Measurements from ENCODE around the gene CLTC. TPM values are rescaled to one million over a fixed set of nuclear protein-coding genes. Genes with fewer than 3 reads are reported as not detected.

The CLTC gene
- total and polyA plus RNA-seq, 3 experiments from 2014 or later, result 41.1 to 183 (median 177) TPM

GRCh38 chr17:59623151-59623550, 3.5 kb downstream of the CLTC start:
- no peak for DNase-seq
- H3K27me3 Mint-ChIP-seq, result peaks cover 0 to 5% of the 10 kb centered on the region in 2 donors
- H3K9me3 ChIP-seq (ENCODE audit: low read length), result no peaks in the 10 kb centered on the region
- no peaks in the 10 kb centered on the region for H3K27me3 ChIP-seq (ENCODE audit: insufficient read depth, low read length, poor library complexity, severe bottlenecking)
- peak overlapping the region; percentile 2 to 96 (median 31) for H3K4me3 Mint-ChIP-seq
- H3K9me3 Mint-ChIP-seq, result peaks cover 0 to 2% (median 0%) of the 10 kb centered on the region in 5 donors
- peaks cover 0 to 43% (median 0%) of the 10 kb centered on the region in 3 donors for H3K36me3 Mint-ChIP-seq
- H3K27ac ChIP-seq (ENCODE audit: low read depth, low read length), result peak overlapping the region; percentile 25
- H3K27ac Mint-ChIP-seq, result peak overlapping the region in 7 of 8 donors; percentile 10 to 99 (median 55)
- CTCF ChIA-PET, result no interaction called here
- H3K4me1 ChIP-seq (ENCODE audit: insufficient read depth, low read length), result peaks cover 69% of the 10 kb centered on the region
- POLR2A ChIA-PET, result no interaction called here
- H3K4me3 ChIP-seq (ENCODE audit: low read length), result no peak overlapping the region
- H3K36me3 ChIP-seq (ENCODE audit: insufficient read depth, low read length), result no peaks in the 10 kb centered on the region
- peaks cover 64 to 84% (median 81%) of the 10 kb centered on the region in 3 donors for H3K4me1 Mint-ChIP-seq

DNA sequence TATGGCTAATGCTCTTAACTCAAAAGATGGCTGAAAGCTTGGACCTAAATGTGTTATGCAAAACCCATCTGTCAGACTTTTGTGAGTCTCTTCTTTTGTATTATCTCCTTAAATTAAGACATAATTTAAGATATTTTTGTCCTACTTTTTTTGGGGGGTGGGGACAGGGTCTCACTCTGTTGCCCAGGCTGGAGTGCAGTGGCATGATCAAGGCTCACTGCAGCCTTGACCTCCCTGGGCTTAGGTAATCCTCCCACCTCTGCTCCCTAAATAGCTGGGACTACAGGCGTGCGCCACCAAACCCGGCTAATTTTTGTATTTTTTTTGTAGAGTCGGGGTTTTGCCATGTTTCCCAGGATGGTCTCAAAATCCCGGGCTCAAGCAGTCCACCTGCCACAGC, 7.1 kb downstream of the CLTC start:
- H3K4me1 Mint-ChIP-seq, result peaks cover 65 to 89% (median 86%) of the 10 kb centered on the region in 3 donors
- Histone ChIP-seq H3K4me3 (ENCODE audit: low read length) (no peak overlapping the region), H3K4me1 (ENCODE audit: insufficient read depth, low read length) (peaks cover 63% of the 10 kb centered on the region), H3K9me3 (ENCODE audit: low read length) (no peaks in the 10 kb centered on the region), H3K36me3 (ENCODE audit: insufficient read depth, low read length) (no peaks in the 10 kb centered on the region), H3K27ac (ENCODE audit: low read depth, low read length) (no peak overlapping the region), H3K27me3 (ENCODE audit: insufficient read depth, low read length, poor library complexity, severe bottlenecking) (no peaks in the 10 kb centered on the region)
- H3K4me3 Mint-ChIP-seq, result peak overlapping the region in 1 of 7 donors; percentile 32
- H3K27me3 Mint-ChIP-seq, result no peaks in the 10 kb centered on the region
- H3K36me3 Mint-ChIP-seq, result peaks cover 0 to 35% (median 7%) of the 10 kb centered on the region in 3 donors
- no peak overlapping the region for H3K27ac Mint-ChIP-seq
- DNase-seq, result no peak
- ChIA-PET POLR2A (no interaction called here), CTCF (no interaction called here)
- H3K9me3 Mint-ChIP-seq, result no peaks in the 10 kb centered on the region

DNA sequence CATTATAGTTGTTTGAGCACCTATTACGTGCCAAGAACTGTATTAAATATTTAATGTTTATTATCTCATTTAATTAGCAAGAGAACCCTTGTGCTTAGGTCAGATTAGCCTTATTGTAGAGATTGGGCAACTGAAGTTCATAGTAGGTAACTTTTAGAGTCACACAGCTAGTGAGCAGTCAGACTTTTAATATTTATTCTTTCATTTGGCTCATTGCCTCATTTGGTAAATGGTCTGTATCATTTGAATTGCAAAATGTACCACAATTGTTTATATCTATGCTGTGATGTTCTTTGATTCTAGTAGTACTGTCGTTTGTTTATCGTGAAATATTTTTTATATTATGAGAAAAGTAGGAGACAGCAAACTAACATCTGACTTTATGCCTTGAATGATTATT, 7.6 kb downstream of the CLTC start:
- no peak for DNase-seq
- H3K4me3 Mint-ChIP-seq, result no peak overlapping the region
- Histone ChIP-seq H3K4me1 (ENCODE audit: insufficient read depth, low read length) (peaks cover 59% of the 10 kb centered on the region), H3K4me3 (ENCODE audit: low read length) (no peak overlapping the region), H3K36me3 (ENCODE audit: insufficient read depth, low read length) (no peaks in the 10 kb centered on the region), H3K27me3 (ENCODE audit: insufficient read depth, low read length, poor library complexity, severe bottlenecking) (no peaks in the 10 kb centered on the region), H3K27ac (ENCODE audit: low read depth, low read length) (no peak overlapping the region), H3K9me3 (ENCODE audit: low read length) (no peaks in the 10 kb centered on the region)
- CTCF ChIA-PET, result no interaction called here
- H3K27ac Mint-ChIP-seq, result no peak overlapping the region
- no peaks in the 10 kb centered on the region for H3K9me3 Mint-ChIP-seq
- POLR2A ChIA-PET, result no interaction called here
- H3K36me3 Mint-ChIP-seq, result peaks cover 0 to 35% (median 7%) of the 10 kb centered on the region in 3 donors
- H3K4me1 Mint-ChIP-seq, result peaks cover 63 to 83% (median 81%) of the 10 kb centered on the region in 3 donors
- no peaks in the 10 kb centered on the region for H3K27me3 Mint-ChIP-seq

GRCh38 chr17:59627770-59628171, 8.1 kb downstream of the CLTC start:
- CTCF ChIA-PET, result no interaction called here
- Mint-ChIP-seq H3K9me3 (no peaks in the 10 kb centered on the region), H3K4me3 (no peak overlapping the region), H3K4me1 (peaks cover 63 to 83% (median 81%) of the 10 kb centered on the region in 3 donors), H3K36me3 (peaks cover 0 to 38% (median 7%) of the 10 kb centered on the region in 3 donors), H3K27me3 (no peaks in the 10 kb centered on the region), H3K27ac (peak overlapping the region in 1 of 8 donors; percentile 66)
- Histone ChIP-seq H3K36me3 (ENCODE audit: insufficient read depth, low read length) (no peaks in the 10 kb centered on the region), H3K4me3 (ENCODE audit: low read length) (no peak overlapping the region), H3K27me3 (ENCODE audit: insufficient read depth, low read length, poor library complexity, severe bottlenecking) (no peaks in the 10 kb centered on the region), H3K9me3 (ENCODE audit: low read length) (no peaks in the 10 kb centered on the region), H3K4me1 (ENCODE audit: insufficient read depth, low read length) (peaks cover 59% of the 10 kb centered on the region), H3K27ac (ENCODE audit: low read depth, low read length) (no peak overlapping the region)
- DNase-seq, result no peak
- POLR2A ChIA-PET, result no interaction called here

DNA sequence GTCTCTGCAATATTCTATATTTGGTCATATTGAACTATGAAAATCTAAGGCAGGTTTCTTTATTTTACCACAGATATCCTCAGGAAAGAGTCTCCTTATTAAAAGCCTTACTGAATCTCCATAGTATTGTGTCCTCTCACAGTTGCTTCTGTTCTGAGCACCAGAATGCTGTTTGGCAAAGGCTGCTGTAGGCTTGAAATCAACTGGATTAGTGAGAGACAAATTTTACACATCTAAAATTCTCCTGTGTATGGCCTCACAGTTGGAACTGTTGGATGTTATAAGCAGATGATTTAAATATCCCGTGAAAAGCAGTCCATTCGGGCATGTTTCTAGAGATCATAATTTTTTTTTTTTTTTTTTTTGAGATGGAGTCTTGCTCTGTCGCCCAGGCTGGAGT, 9.5 kb downstream of the CLTC start:
- no peaks in the 10 kb centered on the region for H3K27me3 ChIP-seq (ENCODE audit: insufficient read depth, low read length, poor library complexity, severe bottlenecking)
- CTCF ChIA-PET, result no interaction called here
- Mint-ChIP-seq H3K9me3 (no peaks in the 10 kb centered on the region), H3K36me3 (peaks cover 0 to 31% (median 7%) of the 10 kb centered on the region in 3 donors), H3K4me1 (peaks cover 62 to 82% (median 81%) of the 10 kb centered on the region in 3 donors), H3K27me3 (no peaks in the 10 kb centered on the region), H3K27ac (no peak overlapping the region), H3K4me3 (no peak overlapping the region)
- H3K36me3 ChIP-seq (ENCODE audit: insufficient read depth, low read length), result no peaks in the 10 kb centered on the region
- H3K27ac ChIP-seq (ENCODE audit: low read depth, low read length), result no peak overlapping the region
- H3K9me3 ChIP-seq (ENCODE audit: low read length), result no peaks in the 10 kb centered on the region
- H3K4me1 ChIP-seq (ENCODE audit: insufficient read depth, low read length), result peaks cover 56% of the 10 kb centered on the region
- no peak for DNase-seq
- H3K4me3 ChIP-seq (ENCODE audit: low read length), result no peak overlapping the region
- POLR2A ChIA-PET, result no interaction called here

- H3K36me3 Mint-ChIP-seq, result peaks cover 0 to 25% (median 7%) of the 10 kb centered on the region in 3 donors
- H3K27ac Mint-ChIP-seq, result peak overlapping the region in 4 of 8 donors; percentile 2 to 61 (median 26)
- H3K36me3 ChIP-seq (ENCODE audit: insufficient read depth, low read length), result no peaks in the 10 kb centered on the region
- no peaks in the 10 kb centered on the region for H3K9me3 Mint-ChIP-seq
- no peaks in the 10 kb centered on the region for H3K27me3 Mint-ChIP-seq
- H3K27ac ChIP-seq (ENCODE audit: low read depth, low read length), result no peak overlapping the region
- H3K4me3 Mint-ChIP-seq, result peak overlapping the region in 2 of 7 donors; percentile 1 to 46
- H3K27me3 ChIP-seq (ENCODE audit: insufficient read depth, low read length, poor library complexity, severe bottlenecking), result no peaks in the 10 kb centered on the region
- peaks cover 52% of the 10 kb centered on the region for H3K4me1 ChIP-seq (ENCODE audit: insufficient read depth, low read length)
- DNase-seq, result no peak
- no peak overlapping the region for H3K4me3 ChIP-seq (ENCODE audit: low read length)
- no peaks in the 10 kb centered on the region for H3K9me3 ChIP-seq (ENCODE audit: low read length)
- ChIA-PET CTCF (no interaction called here), POLR2A (no interaction called here)
- peaks cover 62 to 86% (median 82%) of the 10 kb centered on the region in 3 donors for H3K4me1 Mint-ChIP-seq
These were observed 11.6 kb downstream of the CLTC start for GRCh38 chr17:59631276-59631675.

- H3K9me3 Mint-ChIP-seq, result no peaks in the 10 kb centered on the region
- no peak overlapping the region for H3K27ac ChIP-seq (ENCODE audit: low read depth, low read length)
- no peaks in the 10 kb centered on the region for H3K27me3 Mint-ChIP-seq
- ChIA-PET CTCF (no interaction called here), POLR2A (no interaction called here)
- peaks cover 0 to 27% (median 7%) of the 10 kb centered on the region in 3 donors for H3K36me3 Mint-ChIP-seq
- DNase-seq, result no peak
- H3K4me3 Mint-ChIP-seq, result peak overlapping the region in 3 of 7 donors; percentile 8 to 44 (median 28)
- H3K4me3 ChIP-seq (ENCODE audit: low read length), result no peak overlapping the region
- H3K27ac Mint-ChIP-seq, result peak overlapping the region in 4 of 8 donors; percentile 6 to 69 (median 30)
- no peaks in the 10 kb centered on the region for H3K27me3 ChIP-seq (ENCODE audit: insufficient read depth, low read length, poor library complexity, severe bottlenecking)
- peaks cover 55 to 77% (median 71%) of the 10 kb centered on the region in 3 donors for H3K4me1 Mint-ChIP-seq
- no peaks in the 10 kb centered on the region for H3K9me3 ChIP-seq (ENCODE audit: low read length)
- H3K4me1 ChIP-seq (ENCODE audit: insufficient read depth, low read length), result peaks cover 42% of the 10 kb centered on the region
- H3K36me3 ChIP-seq (ENCODE audit: insufficient read depth, low read length), result no peaks in the 10 kb centered on the region
These were observed 12.7 kb downstream of the CLTC start for GRCh38 chr17:59632398-59632797.

GRCh38 chr17:59633658-59634359, 14.1 kb downstream of the CLTC start:
- Histone ChIP-seq H3K4me1 (ENCODE audit: insufficient read depth, low read length) (peaks cover 37% of the 10 kb centered on the region), H3K27me3 (ENCODE audit: insufficient read depth, low read length, poor library complexity, severe bottlenecking) (no peaks in the 10 kb centered on the region), H3K9me3 (ENCODE audit: low read length) (no peaks in the 10 kb centered on the region), H3K4me3 (ENCODE audit: low read length) (no peak overlapping the region), H3K36me3 (ENCODE audit: insufficient read depth, low read length) (no peaks in the 10 kb centered on the region), H3K27ac (ENCODE audit: low read depth, low read length) (no peak overlapping the region)
- ChIA-PET POLR2A (no interaction called here), CTCF (no interaction called here)
- H3K4me1 Mint-ChIP-seq, result peaks cover 51 to 77% (median 71%) of the 10 kb centered on the region in 3 donors
- H3K27ac Mint-ChIP-seq, result peak overlapping the region in 3 of 8 donors; percentile 11 to 26 (median 21)
- no peak for DNase-seq
- H3K27me3 Mint-ChIP-seq, result no peaks in the 10 kb centered on the region
- H3K4me3 Mint-ChIP-seq, result peak overlapping the region in 2 of 7 donors; percentile 32 to 40
- peaks cover 0 to 23% (median 7%) of the 10 kb centered on the region in 3 donors for H3K36me3 Mint-ChIP-seq
- no peaks in the 10 kb centered on the region for H3K9me3 Mint-ChIP-seq

All from CD8-positive, alpha-beta memory T cell (primary cell).